Measurements from ENCODE around the gene C4BPB.
"Not testable (repeated sequence)": the region's sequence is repeated elsewhere in the genome, so short reads cannot be mapped to it uniquely, and the experiment has no call there.

The C4BPB gene

GRCh38 chr1:207088701-207089626, at the start of gene C4BPB:
Gene C4BPB (plus strand): TSS chr1:207088860. CDS start chr1:207089532, 672 bp downstream.
- DNase-seq, result no peak

- DNase-seq, result no peak
Measured at GRCh38 chr1:207039380-207040180, 49.1 kb upstream of the C4BPB start.

GRCh38 chr1:207040181-207040533, 48.5 kb upstream of the C4BPB start:
- no peak for DNase-seq

- not testable (repeated sequence) for DNase-seq
Measured at GRCh38 chr1:207041397-207041796, 47.3 kb upstream of the C4BPB start.

- DNase-seq, result no peak
Measured at GRCh38 chr1:207045453-207045852, 43.2 kb upstream of the C4BPB start.

- DNase-seq, result no peak
Measured at GRCh38 chr1:207047505-207047904, 41.2 kb upstream of the C4BPB start.

GRCh38 chr1:207048041-207048440, 40.6 kb upstream of the C4BPB start:
- DNase-seq, result no peak

- DNase-seq, result no peak
Measured at GRCh38 chr1:207049054-207049453, 39.6 kb upstream of the C4BPB start.

GRCh38 chr1:207049514-207049913, 39.1 kb upstream of the C4BPB start:
- no peak for DNase-seq

- DNase-seq, result no peak
Measured at GRCh38 chr1:207049974-207050391, 38.7 kb upstream of the C4BPB start.

- peak; percentile 61 for DNase-seq
Measured at GRCh38 chr1:207050480-207051190, 38.0 kb upstream of the C4BPB start.

- DNase-seq, result peak; percentile 40
Measured at GRCh38 chr1:207051191-207051943, 37.3 kb upstream of the C4BPB start, which contains the start of gene YOD1. Gene YOD1 (minus strand): TSS chr1:207051208. CDS start chr1:207051030, 178 bp downstream.

GRCh38 chr1:207052911-207053769, 35.5 kb upstream of the C4BPB start, which contains the start of gene PFKFB2:
Gene PFKFB2 (plus strand): TSS chr1:207053275. CDS start chr1:207054718, 1,443 bp downstream.
- peak; percentile 87 for DNase-seq

GRCh38 chr1:207054491-207054890, 34.2 kb upstream of the C4BPB start:
- no peak for DNase-seq

- no peak for DNase-seq
Measured at GRCh38 chr1:207055386-207056001, 33.2 kb upstream of the C4BPB start.

GRCh38 chr1:207056673-207057072, 32.0 kb upstream of the C4BPB start:
- DNase-seq, result no peak

GRCh38 chr1:207058252-207058651, 30.4 kb upstream of the C4BPB start:
- DNase-seq, result no peak

- no peak for DNase-seq
Measured at GRCh38 chr1:207058878-207059867, 29.5 kb upstream of the C4BPB start.

- DNase-seq, result no peak
Measured at GRCh38 chr1:207059881-207060280, 28.8 kb upstream of the C4BPB start.

Data from T1000 (cell line).